ENCODE measurements around the gene DPCD. TPM values are rescaled to one million over a fixed set of nuclear protein-coding genes. Genes with fewer than 3 reads are reported as not detected.

DPCD gene
- total RNA-seq, 2 experiments from 2014 or later, result 3.7 to 4.2 TPM

DNA sequence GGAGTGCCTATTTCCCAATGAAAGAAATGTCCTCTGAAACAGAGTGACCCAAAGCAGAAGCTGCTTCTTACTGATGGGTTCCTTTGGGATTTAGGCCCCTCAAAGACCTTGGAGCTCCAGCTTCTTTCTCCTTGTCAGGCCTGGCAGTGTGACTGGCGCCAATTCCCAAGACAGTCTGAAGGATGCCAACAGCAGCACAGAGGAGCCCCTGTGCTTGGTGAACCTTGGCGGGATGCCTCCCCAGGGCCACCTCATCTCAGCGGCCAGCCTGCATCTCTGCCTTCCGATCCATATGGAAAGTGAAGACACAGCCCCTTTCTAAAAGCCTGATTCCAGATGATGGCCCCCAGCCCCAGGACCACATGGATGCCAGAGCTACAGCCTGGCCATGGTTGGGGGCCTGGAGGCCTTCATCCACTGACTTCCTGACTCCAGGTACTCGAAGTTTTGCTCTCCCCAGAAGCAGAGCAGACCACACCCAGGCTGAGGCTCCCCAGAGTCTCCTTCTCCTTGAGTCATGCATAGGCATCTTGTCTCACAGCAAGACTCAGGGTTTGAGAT, 61.5 kb downstream of the DPCD start:
- no peaks in the 10 kb centered on the region for H3K4me1 Mint-ChIP-seq
- no peak overlapping the region for H3K27ac Mint-ChIP-seq
- H3K9me3 Mint-ChIP-seq (ENCODE audit: low read depth), result no peaks in the 10 kb centered on the region
- CTCF ChIA-PET, result interaction anchor here (0.7 kb wide), 1 partner anchor 10 kb away, joined by 3 read pairs; no protein-coding TSS in a partner anchor
- no peak for ATAC-seq
- H3K27me3 Mint-ChIP-seq, result no peaks in the 10 kb centered on the region
- DNase-seq, result no peak
- H3K36me3 Mint-ChIP-seq, result peaks cover 8% of the 10 kb centered on the region
- H3K4me3 Mint-ChIP-seq, result no peak overlapping the region

DNA sequence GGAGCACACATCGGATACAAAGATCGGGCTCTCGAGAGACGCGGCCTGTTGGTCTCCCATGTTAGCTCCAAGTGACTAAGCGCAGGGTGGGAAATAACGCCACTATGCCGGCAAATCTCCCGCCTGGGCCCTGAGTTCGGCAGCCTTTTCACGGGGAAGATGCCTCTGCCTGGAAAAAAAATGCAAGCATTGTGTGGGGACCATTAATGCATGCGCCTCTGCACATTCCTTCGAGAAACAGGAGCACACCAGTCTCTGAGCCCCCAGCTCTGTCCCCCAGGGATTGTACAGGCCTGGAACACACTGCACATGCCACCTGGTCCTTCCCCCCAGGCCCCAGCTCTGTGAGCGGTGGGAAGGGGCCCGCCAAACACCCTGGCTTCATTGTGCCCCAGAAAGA, 62.7 kb downstream of the DPCD start:
- Mint-ChIP-seq H3K9me3 (ENCODE audit: low read depth) (no peaks in the 10 kb centered on the region), H3K4me1 (no peaks in the 10 kb centered on the region), H3K36me3 (peaks cover 12% of the 10 kb centered on the region), H3K27ac (no peak overlapping the region), H3K27me3 (no peaks in the 10 kb centered on the region), H3K4me3 (no peak overlapping the region)
- ATAC-seq, result no peak
- CTCF ChIA-PET, result no interaction called here
- no peak for DNase-seq

DNA sequence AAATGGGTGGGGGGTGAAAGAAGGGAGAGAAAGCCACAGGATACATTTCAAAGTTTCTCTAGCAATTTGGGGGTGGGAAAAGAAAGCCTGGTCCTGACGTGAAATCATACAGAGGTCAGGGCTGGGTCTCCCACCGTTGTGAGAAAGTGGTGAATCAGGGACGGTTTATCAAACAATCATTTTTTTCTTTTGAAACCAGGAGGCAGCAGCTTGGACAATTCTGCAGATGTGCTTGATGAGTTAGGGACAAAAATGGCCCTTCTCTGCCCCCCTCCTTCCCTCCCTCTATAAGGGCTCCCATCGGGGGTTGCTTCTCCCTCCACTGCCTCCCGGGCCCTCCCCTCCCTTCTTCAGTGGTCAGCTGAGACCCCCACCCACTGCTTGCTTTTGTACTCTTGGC, 63.2 kb downstream of the DPCD start:
- Mint-ChIP-seq H3K9me3 (ENCODE audit: low read depth) (no peaks in the 10 kb centered on the region), H3K27me3 (no peaks in the 10 kb centered on the region), H3K4me1 (no peaks in the 10 kb centered on the region), H3K36me3 (peaks cover 12% of the 10 kb centered on the region), H3K27ac (no peak overlapping the region), H3K4me3 (no peak overlapping the region)
- ATAC-seq (no peak), DNase-seq (no peak)
- CTCF ChIA-PET, result no interaction called here

DNA sequence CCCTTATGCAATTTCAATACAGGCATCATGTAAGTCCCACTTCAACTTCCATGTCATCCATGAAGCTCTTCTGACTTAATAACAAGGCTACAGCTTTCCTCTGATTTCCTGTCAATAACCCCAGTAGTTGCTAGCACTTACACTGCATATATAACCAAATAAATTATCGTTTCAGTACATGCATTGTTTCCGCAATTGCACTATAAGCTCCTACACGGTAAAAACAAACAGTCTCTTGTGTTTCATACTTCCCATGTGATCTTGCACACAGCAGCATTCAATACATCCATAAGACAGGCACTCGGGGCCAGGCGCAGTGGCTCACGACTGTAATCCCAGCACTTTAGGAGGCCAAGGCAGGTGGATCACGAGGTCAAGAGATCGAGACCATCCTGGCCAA, 65.4 kb downstream of the DPCD start:
- no peak for ATAC-seq
- Mint-ChIP-seq H3K27ac (no peak overlapping the region), H3K27me3 (no peaks in the 10 kb centered on the region), H3K4me3 (no peak overlapping the region), H3K4me1 (no peaks in the 10 kb centered on the region), H3K9me3 (ENCODE audit: low read depth) (no peaks in the 10 kb centered on the region), H3K36me3 (peaks cover 19% of the 10 kb centered on the region)
- no peak for DNase-seq
- CTCF ChIA-PET, result interaction anchor here (1.0 kb wide), 1 partner anchor 51 kb away, joined by 3 read pairs; no protein-coding TSS in a partner anchor

DNA sequence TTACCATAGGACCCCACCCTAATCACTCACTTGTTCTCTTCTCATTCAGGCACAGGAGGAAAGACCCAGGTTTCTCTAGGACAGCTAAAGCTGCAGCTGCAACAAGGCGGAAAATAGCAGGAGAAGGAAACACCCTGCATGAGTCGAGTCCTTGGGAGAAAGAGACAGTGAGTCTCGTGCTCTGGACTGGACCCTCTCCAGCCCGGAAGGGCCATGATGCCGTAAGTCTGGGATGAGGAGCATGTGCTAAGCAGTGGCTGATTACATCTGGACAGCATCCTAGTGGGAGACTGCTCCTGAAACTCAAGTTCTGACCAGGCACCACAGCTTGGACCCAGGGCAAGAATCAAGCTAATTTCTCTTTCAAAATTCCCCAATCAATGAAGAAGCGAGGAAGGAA, 67.4 kb downstream of the DPCD start:
- Mint-ChIP-seq H3K27me3 (no peaks in the 10 kb centered on the region), H3K4me1 (no peaks in the 10 kb centered on the region)
- ATAC-seq, result no peak

DNA sequence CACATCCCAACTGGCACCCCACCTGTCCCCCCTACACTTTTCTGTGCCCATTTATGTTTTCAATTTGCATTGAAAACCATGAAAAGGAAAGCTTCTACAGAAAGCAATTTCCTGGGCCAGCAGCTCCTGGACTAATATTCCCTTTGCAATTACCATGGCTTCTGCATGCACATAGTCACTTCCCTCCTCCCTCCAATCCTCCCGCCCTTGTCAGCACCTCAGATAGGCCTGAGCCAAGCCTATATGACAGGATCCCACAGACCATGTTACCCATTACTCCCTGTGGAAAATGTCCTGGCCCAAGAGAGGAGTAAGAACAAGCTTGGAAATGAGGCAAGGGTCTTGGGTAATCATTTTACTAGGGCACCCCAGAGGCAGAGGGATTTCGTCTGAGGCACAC, 68.8 kb downstream of the DPCD start:
- CTCF ChIA-PET, result interaction anchor here (0.5 to 0.6 kb wide), 2 partner anchors 436 to 497 kb away, joined by 3 read pairs; no protein-coding TSS in a partner anchor
- Mint-ChIP-seq H3K4me3 (no peak overlapping the region), H3K9me3 (ENCODE audit: low read depth) (no peaks in the 10 kb centered on the region), H3K27ac (no peak overlapping the region), H3K4me1 (no peaks in the 10 kb centered on the region), H3K27me3 (no peaks in the 10 kb centered on the region), H3K36me3 (peaks cover 22% of the 10 kb centered on the region)
- no peak for DNase-seq
- ATAC-seq, result no peak

More for the DNA sequence above, 67.4 kb downstream of the DPCD start:
- no peak overlapping the region for H3K4me3 Mint-ChIP-seq
- DNase-seq, result no peak
- no peak overlapping the region for H3K27ac Mint-ChIP-seq
- CTCF ChIA-PET, result interaction anchor here (0.6 kb wide), 1 partner anchor 1466 kb away, joined by 3 read pairs; no protein-coding TSS in a partner anchor
- H3K36me3 Mint-ChIP-seq, result peaks cover 20% of the 10 kb centered on the region
- H3K9me3 Mint-ChIP-seq (ENCODE audit: low read depth), result no peaks in the 10 kb centered on the region

- Mint-ChIP-seq H3K27ac (no peak overlapping the region), H3K36me3 (peaks cover 30% of the 10 kb centered on the region), H3K27me3 (no peaks in the 10 kb centered on the region), H3K9me3 (ENCODE audit: low read depth) (no peaks in the 10 kb centered on the region), H3K4me1 (no peaks in the 10 kb centered on the region), H3K4me3 (no peak overlapping the region)
- no peak for ATAC-seq
- DNase-seq, result no peak
- CTCF ChIA-PET, result no interaction called here
Observed at GRCh38 chr10:101658975-101659374, 70.9 kb downstream of the DPCD start.

Small RNAs within 50 kb of the gene (microRNA-seq; reads per million reads assigned to microRNA genes)
- not detected for gene MIR3158-1
- gene MIR3158-2, result not detected

Other genes starting within 250 kb of the DPCD start
- 10 to 100 TPM; 10.9 to 13.8 TPM for gene BTRC, start 234.2 kb upstream of the DPCD start, total RNA-seq
- 10 to 100 TPM; 30.5 to 34.1 TPM for gene POLL, start 64 bp upstream of the DPCD start, total RNA-seq
- gene FBXW4, start 106.8 kb downstream of the DPCD start, total RNA-seq, result 10 to 100 TPM; 36.7 to 46.2 TPM
- gene FGF8, start 187.8 kb downstream of the DPCD start, total RNA-seq, result not detected
- gene NPM3, start 195.1 kb downstream of the DPCD start, total RNA-seq, result 10 to 100 TPM; 46.1 to 75.4 TPM
- gene OGA, start 230.1 kb downstream of the DPCD start, total RNA-seq, result 100 to 1,000 TPM; 120 to 139 TPM

All from activated CD8-positive, alpha-beta memory T cell treated with anti-CD3 and anti-CD28 coated beads, Interleukin-2, amount 10 ng/mL, durations not matched to agents 7 days and 5 days (primary cell).